Dedifferentiated amniotic fluid mesenchymal stem cell (primary cell): ENCODE data around the gene RPP38.

Experiments
- DNase-seq: peaks from one replicate; pipeline ENCODE4 v3.0.0-alpha.2; 2016; ENCODE audit errors: extremely low spot score

The RPP38 gene

GRCh38 chr10:15152556-15152955 lies 55.4 kb downstream of the RPP38 start:
- DNase-seq: no peak
